ENCODE results near the gene CRYBB1. TPM values are rescaled to one million over a fixed set of nuclear protein-coding genes. Genes with fewer than 3 reads are reported as not detected.

CRYBB1 gene
- total RNA-seq, 1 donor from 2014 or later, result not detected

- DNase-seq (ENCODE audit: low read depth), result peak; percentile 35
Measured at GRCh38 chr22:26606611-26607010, 11.2 kb downstream of the CRYBB1 start.

- DNase-seq (ENCODE audit: low read depth), result no peak
Measured at GRCh38 chr22:26604368-26604767, 13.5 kb downstream of the CRYBB1 start.

- no peak for DNase-seq (ENCODE audit: low read depth)
Measured at GRCh38 chr22:26602127-26602526, 15.7 kb downstream of the CRYBB1 start.

- no peak for DNase-seq (ENCODE audit: low read depth)
Measured at GRCh38 chr22:26601726-26602125, 16.1 kb downstream of the CRYBB1 start.

- DNase-seq (ENCODE audit: low read depth), result no peak
Measured at GRCh38 chr22:26599505-26599904, 18.3 kb downstream of the CRYBB1 start.

GRCh38 chr22:26597480-26597879 is 20.3 kb downstream of the CRYBB1 start:
- no peak for DNase-seq (ENCODE audit: low read depth)

GRCh38 chr22:26597026-26597425 is 20.8 kb downstream of the CRYBB1 start:
- DNase-seq (ENCODE audit: low read depth), result no peak

GRCh38 chr22:26593763-26594162 is 24.1 kb downstream of the CRYBB1 start:
- no peak for DNase-seq (ENCODE audit: low read depth)

GRCh38 chr22:26592421-26592891 is 25.4 kb downstream of the CRYBB1 start:
- no peak for DNase-seq (ENCODE audit: low read depth)

GRCh38 chr22:26589845-26590736 is 27.7 kb downstream of the CRYBB1 start, which contains the start of gene TPST2:
Gene TPST2 (minus strand): TSS chr22:26590132. CDS start chr22:26541630, 48,502 bp downstream.
- peak; percentile 31 for DNase-seq (ENCODE audit: low read depth)

GRCh38 chr22:26589367-26589844 is 28.4 kb downstream of the CRYBB1 start:
- DNase-seq (ENCODE audit: low read depth), result no peak

GRCh38 chr22:26588729-26589366 is 29.0 kb downstream of the CRYBB1 start:
- DNase-seq (ENCODE audit: low read depth), result no peak

GRCh38 chr22:26587991-26588613 is 29.7 kb downstream of the CRYBB1 start:
- DNase-seq (ENCODE audit: low read depth), result no peak

- no peak for DNase-seq (ENCODE audit: low read depth)
Measured at GRCh38 chr22:26586556-26587325, 31.1 kb downstream of the CRYBB1 start.

- DNase-seq (ENCODE audit: low read depth), result peak; percentile 72
Measured at GRCh38 chr22:26585104-26585790, 32.6 kb downstream of the CRYBB1 start.

- no peak for DNase-seq (ENCODE audit: low read depth)
Measured at GRCh38 chr22:26584010-26584409, 33.8 kb downstream of the CRYBB1 start.

- DNase-seq (ENCODE audit: low read depth), result no peak
Measured at GRCh38 chr22:26581633-26582168, 36.1 kb downstream of the CRYBB1 start.

- DNase-seq (ENCODE audit: low read depth), result no peak
Measured at GRCh38 chr22:26581026-26581425, 36.8 kb downstream of the CRYBB1 start.

- DNase-seq (ENCODE audit: low read depth), result no peak
Measured at GRCh38 chr22:26580240-26580962, 37.4 kb downstream of the CRYBB1 start.

- no peak for DNase-seq (ENCODE audit: low read depth)
Measured at GRCh38 chr22:26579331-26579886, 38.4 kb downstream of the CRYBB1 start.

All from renal cortical epithelial cell (primary cell).